ENCODE results near the gene MYOD1.

The MYOD1 gene

GRCh38 chr11:17755891-17756290, 36.5 kb downstream of the MYOD1 start:
- TF ChIP-seq POLR2AphosphoS5 (IDR thresholded peaks at IDR 0.05; ENCODE audit: borderline replicate concordance, low read depth, low read length) (no peak), FOXP2 (optimal IDR thresholded peaks at IDR 0.05; ENCODE audit: control extremely low read depth, extremely low read length, insufficient read depth) (no peak), EZH2 (IDR thresholded peaks at IDR 0.05) (no peak)
- no peak overlapping the region for H3K4me3 ChIP-seq
- DNase-seq (ENCODE audit: low read depth, low spot score): no peak
- no peaks in the 10 kb centered on the region for H3K9me3 ChIP-seq (ENCODE audit: low read depth, low read length)
- H3K27ac ChIP-seq: no peak overlapping the region
- no peaks in the 10 kb centered on the region for H3K36me3 ChIP-seq (ENCODE audit: insufficient read depth, low read length)
- H3K9ac ChIP-seq (ENCODE audit: insufficient read length): no peak overlapping the region

GRCh38 chr11:17760102-17761029, 41.0 kb downstream of the MYOD1 start:
- no peak overlapping the region for H3K4me3 ChIP-seq
- DNase-seq (ENCODE audit: low read depth, low spot score): no peak
- no peaks in the 10 kb centered on the region for H3K9me3 ChIP-seq (ENCODE audit: low read depth, low read length)
- H3K36me3 ChIP-seq (ENCODE audit: insufficient read depth, low read length): no peaks in the 10 kb centered on the region
- H3K9ac ChIP-seq (ENCODE audit: insufficient read length): no peak overlapping the region
- no peak overlapping the region for H3K27ac ChIP-seq
- no peak for TF ChIP-seq EZH2 (IDR thresholded peaks at IDR 0.05)
- TF ChIP-seq POLR2AphosphoS5 (IDR thresholded peaks at IDR 0.05; ENCODE audit: borderline replicate concordance, low read depth, low read length): no peak
- no peak for TF ChIP-seq FOXP2 (optimal IDR thresholded peaks at IDR 0.05; ENCODE audit: control extremely low read depth, extremely low read length, insufficient read depth)

GRCh38 chr11:17762309-17762974, 43.1 kb downstream of the MYOD1 start:
- Histone ChIP-seq H3K9me3 (ENCODE audit: low read depth, low read length) (no peaks in the 10 kb centered on the region), H3K4me3 (no peak overlapping the region), H3K9ac (ENCODE audit: insufficient read length) (no peak overlapping the region), H3K36me3 (ENCODE audit: insufficient read depth, low read length) (no peaks in the 10 kb centered on the region), H3K27ac (no peak overlapping the region)
- DNase-seq (ENCODE audit: low read depth, low spot score): no peak
- TF ChIP-seq POLR2AphosphoS5 (IDR thresholded peaks at IDR 0.05; ENCODE audit: borderline replicate concordance, low read depth, low read length) (no peak), FOXP2 (optimal IDR thresholded peaks at IDR 0.05; ENCODE audit: control extremely low read depth, extremely low read length, insufficient read depth) (no peak), EZH2 (IDR thresholded peaks at IDR 0.05) (no peak)

GRCh38 chr11:17763244-17763643, 43.9 kb downstream of the MYOD1 start:
- Histone ChIP-seq H3K9me3 (ENCODE audit: low read depth, low read length) (no peaks in the 10 kb centered on the region), H3K4me3 (no peak overlapping the region), H3K36me3 (ENCODE audit: insufficient read depth, low read length) (no peaks in the 10 kb centered on the region), H3K27ac (no peak overlapping the region), H3K9ac (ENCODE audit: insufficient read length) (no peak overlapping the region)
- no peak for TF ChIP-seq POLR2AphosphoS5 (IDR thresholded peaks at IDR 0.05; ENCODE audit: borderline replicate concordance, low read depth, low read length)
- TF ChIP-seq FOXP2 (optimal IDR thresholded peaks at IDR 0.05; ENCODE audit: control extremely low read depth, extremely low read length, insufficient read depth): no peak
- no peak for TF ChIP-seq EZH2 (IDR thresholded peaks at IDR 0.05)
- DNase-seq (ENCODE audit: low read depth, low spot score): no peak

- Histone ChIP-seq H3K4me3 (no peak overlapping the region), H3K27ac (no peak overlapping the region), H3K9me3 (ENCODE audit: low read depth, low read length) (no peaks in the 10 kb centered on the region), H3K9ac (ENCODE audit: insufficient read length) (no peak overlapping the region), H3K36me3 (ENCODE audit: insufficient read depth, low read length) (no peaks in the 10 kb centered on the region)
- TF ChIP-seq FOXP2 (optimal IDR thresholded peaks at IDR 0.05; ENCODE audit: control extremely low read depth, extremely low read length, insufficient read depth): no peak
- no peak for TF ChIP-seq EZH2 (IDR thresholded peaks at IDR 0.05)
- no peak for TF ChIP-seq POLR2AphosphoS5 (IDR thresholded peaks at IDR 0.05; ENCODE audit: borderline replicate concordance, low read depth, low read length)
- DNase-seq (ENCODE audit: low read depth, low spot score): no peak
Observed at GRCh38 chr11:17763703-17764102, 44.3 kb downstream of the MYOD1 start.

- no peaks in the 10 kb centered on the region for H3K36me3 ChIP-seq (ENCODE audit: insufficient read depth, low read length)
- DNase-seq (ENCODE audit: low read depth, low spot score): no peak
- H3K27ac ChIP-seq: no peak overlapping the region
- no peaks in the 10 kb centered on the region for H3K9me3 ChIP-seq (ENCODE audit: low read depth, low read length)
- H3K4me3 ChIP-seq: no peak overlapping the region
- H3K9ac ChIP-seq (ENCODE audit: insufficient read length): no peak overlapping the region
- TF ChIP-seq POLR2AphosphoS5 (IDR thresholded peaks at IDR 0.05; ENCODE audit: borderline replicate concordance, low read depth, low read length) (no peak), FOXP2 (optimal IDR thresholded peaks at IDR 0.05; ENCODE audit: control extremely low read depth, extremely low read length, insufficient read depth) (no peak), EZH2 (IDR thresholded peaks at IDR 0.05) (no peak)
Observed at GRCh38 chr11:17764446-17765218, 45.3 kb downstream of the MYOD1 start.

- TF ChIP-seq FOXP2 (optimal IDR thresholded peaks at IDR 0.05; ENCODE audit: control extremely low read depth, extremely low read length, insufficient read depth): no peak
- no peak for TF ChIP-seq EZH2 (IDR thresholded peaks at IDR 0.05)
- no peak for TF ChIP-seq POLR2AphosphoS5 (IDR thresholded peaks at IDR 0.05; ENCODE audit: borderline replicate concordance, low read depth, low read length)
- Histone ChIP-seq H3K4me3 (no peak overlapping the region), H3K9me3 (ENCODE audit: low read depth, low read length) (no peaks in the 10 kb centered on the region), H3K36me3 (ENCODE audit: insufficient read depth, low read length) (no peaks in the 10 kb centered on the region), H3K9ac (ENCODE audit: insufficient read length) (no peak overlapping the region), H3K27ac (no peak overlapping the region)
- DNase-seq (ENCODE audit: low read depth, low spot score): no peak
Observed at GRCh38 chr11:17765356-17766072, 46.1 kb downstream of the MYOD1 start.

All from SK-N-MC (cell line).